Measurements from ENCODE around the gene SCAMP1.
A peak's percentile ranks its signal among the peaks of the same experiment; 100 is the strongest.
"Not testable (repeated sequence)": the region's sequence is repeated elsewhere in the genome, so short reads cannot be mapped to it uniquely, and the experiment has no call there.

The SCAMP1 gene

DNA sequence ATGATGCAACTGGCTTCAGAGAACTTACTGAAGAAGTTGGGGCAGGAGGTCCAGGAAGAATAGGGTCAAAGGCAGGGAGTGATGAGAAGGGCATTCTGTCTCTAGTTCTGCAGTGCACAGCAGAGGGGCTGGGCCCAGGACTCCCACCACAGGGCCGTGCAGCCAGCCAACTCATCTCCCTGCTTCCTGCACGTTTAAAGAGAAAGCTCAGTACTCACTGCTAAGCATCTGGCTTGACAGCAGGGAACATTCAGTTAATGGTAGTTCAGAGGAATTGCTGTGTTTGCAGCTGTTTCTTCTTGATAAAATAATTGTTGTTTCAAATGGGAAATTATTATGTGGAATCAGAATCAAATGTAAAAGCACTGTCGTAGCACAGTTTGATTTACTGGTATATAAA is 25.6 kb upstream of the SCAMP1 start:
- Histone ChIP-seq H3K9me3 (ENCODE audit: control insufficient read depth in 2 of 2, low read length in 2 of 2) (peaks cover 0 to 4% of the 10 kb centered on the region in 2 donors), H3K36me3 (ENCODE audit: control insufficient read depth in 2 of 2, insufficient read depth in 2 of 2, low read length in 2 of 2) (no peaks in the 10 kb centered on the region), H3K9ac (ENCODE audit: low read depth in 1 of 2, low read length in 2 of 2) (no peak overlapping the region), H3K4me3 (ENCODE audit: low read length in 2 of 2) (no peak overlapping the region), H3K27ac (ENCODE audit: low read depth in 2 of 2, low read length in 2 of 2) (no peak overlapping the region), H3K27me3 (ENCODE audit: control insufficient read depth in 2 of 2, insufficient read depth in 2 of 2, low read length in 2 of 2) (no peaks in the 10 kb centered on the region), H3K4me1 (ENCODE audit: control insufficient read depth in 2 of 2, insufficient read depth in 2 of 2, low read length in 2 of 2) (no peaks in the 10 kb centered on the region)

DNA sequence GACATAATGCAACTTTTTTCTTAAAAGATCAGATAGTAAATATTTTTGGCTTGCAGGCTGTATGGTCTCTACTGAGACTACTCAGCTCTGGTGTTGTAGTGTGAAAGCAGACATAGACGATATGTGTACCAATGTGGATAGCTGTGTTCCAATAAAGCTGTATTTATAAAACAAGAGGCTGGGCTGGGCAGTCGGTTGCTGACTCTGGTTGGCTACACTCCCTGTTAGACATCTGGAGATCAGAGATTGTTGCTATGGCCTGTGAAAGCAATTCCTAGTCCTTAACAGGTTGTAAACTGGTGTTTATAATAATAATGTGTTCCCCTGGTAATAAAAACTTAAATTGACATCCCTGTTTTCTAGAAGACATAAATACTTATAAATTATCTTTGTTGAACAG is 24.4 kb upstream of the SCAMP1 start:
- no peaks in the 10 kb centered on the region for H3K4me1 ChIP-seq (ENCODE audit: control insufficient read depth in 2 of 2, insufficient read depth in 2 of 2, low read length in 2 of 2)
- no peaks in the 10 kb centered on the region for H3K36me3 ChIP-seq (ENCODE audit: control insufficient read depth in 2 of 2, insufficient read depth in 2 of 2, low read length in 2 of 2)
- H3K9me3 ChIP-seq (ENCODE audit: control insufficient read depth in 2 of 2, low read length in 2 of 2): peaks cover 0 to 4% of the 10 kb centered on the region in 2 donors
- no peak overlapping the region for H3K4me3 ChIP-seq (ENCODE audit: low read length in 2 of 2)
- no peak overlapping the region for H3K27ac ChIP-seq (ENCODE audit: low read depth in 2 of 2, low read length in 2 of 2)
- no peak overlapping the region for H3K9ac ChIP-seq (ENCODE audit: low read depth in 1 of 2, low read length in 2 of 2)
- no peaks in the 10 kb centered on the region for H3K27me3 ChIP-seq (ENCODE audit: control insufficient read depth in 2 of 2, insufficient read depth in 2 of 2, low read length in 2 of 2)

DNA sequence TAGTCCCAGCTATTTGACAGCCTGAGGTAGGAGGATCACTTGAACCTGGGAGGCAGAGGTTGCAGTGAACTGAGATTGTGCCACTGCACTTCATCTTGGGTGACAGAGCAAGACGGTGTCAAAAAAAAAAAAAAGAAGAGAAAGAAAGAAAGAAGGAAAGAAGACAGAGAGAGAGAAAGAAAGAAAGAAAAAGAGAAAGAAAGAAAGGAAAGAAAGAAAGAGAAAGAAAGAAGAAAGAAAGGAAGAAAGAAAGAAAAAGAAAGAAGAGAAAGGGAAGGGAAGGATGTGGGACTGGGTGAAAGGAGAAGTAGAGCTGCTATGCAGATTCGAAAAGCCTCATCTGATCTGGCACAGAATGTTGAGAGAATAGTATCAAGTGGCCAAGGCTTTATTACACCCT is 23.7 kb upstream of the SCAMP1 start:
- no peak overlapping the region for H3K4me3 ChIP-seq (ENCODE audit: low read length in 2 of 2)
- peaks cover 0 to 4% of the 10 kb centered on the region in 2 donors for H3K9me3 ChIP-seq (ENCODE audit: control insufficient read depth in 2 of 2, low read length in 2 of 2)
- H3K4me1 ChIP-seq (ENCODE audit: control insufficient read depth in 2 of 2, insufficient read depth in 2 of 2, low read length in 2 of 2): no peaks in the 10 kb centered on the region
- no peaks in the 10 kb centered on the region for H3K36me3 ChIP-seq (ENCODE audit: control insufficient read depth in 2 of 2, insufficient read depth in 2 of 2, low read length in 2 of 2)
- no peaks in the 10 kb centered on the region for H3K27me3 ChIP-seq (ENCODE audit: control insufficient read depth in 2 of 2, insufficient read depth in 2 of 2, low read length in 2 of 2)
- H3K9ac ChIP-seq (ENCODE audit: low read depth in 1 of 2, low read length in 2 of 2): no peak overlapping the region
- H3K27ac ChIP-seq (ENCODE audit: low read depth in 2 of 2, low read length in 2 of 2): no peak overlapping the region

DNA sequence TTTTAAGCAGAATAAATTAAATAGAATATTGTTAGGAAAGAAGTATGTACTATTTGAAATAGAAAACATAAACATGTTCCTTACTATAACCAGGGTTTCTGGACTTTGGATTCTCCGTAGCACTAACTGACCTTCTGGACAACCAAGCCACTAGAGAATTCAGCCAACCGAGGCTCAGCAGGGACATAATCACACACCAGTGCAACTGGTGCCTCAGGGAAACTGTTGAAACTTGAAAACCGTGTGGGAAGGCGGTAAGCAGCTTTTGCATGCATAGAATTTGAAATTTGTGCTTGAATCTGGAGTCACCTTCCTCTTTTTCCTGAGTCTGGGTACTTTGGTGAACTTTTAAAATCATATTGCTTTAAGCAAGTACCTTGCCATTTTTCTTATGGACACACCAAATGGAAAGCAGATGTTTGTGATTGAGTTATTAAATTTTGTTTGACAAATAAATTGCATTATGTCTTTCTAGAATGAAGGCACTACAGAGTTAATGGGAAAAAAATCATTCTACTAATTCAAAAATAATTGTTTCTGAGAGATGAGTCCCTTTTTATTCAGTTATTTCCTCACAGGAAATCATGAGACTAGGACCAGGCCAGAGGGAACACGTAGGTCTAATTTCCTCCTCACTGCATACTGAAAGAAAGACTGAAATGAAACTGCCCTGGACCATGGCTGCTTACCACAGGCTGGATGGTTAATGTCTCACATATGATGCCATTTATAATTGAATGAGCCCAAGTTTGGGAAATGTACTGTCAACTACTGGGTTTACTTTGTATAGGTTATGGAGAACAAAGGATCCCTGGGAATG is 20.6 kb upstream of the SCAMP1 start:
- Histone ChIP-seq H3K4me3 (ENCODE audit: low read length in 2 of 2) (no peak overlapping the region), H3K9ac (ENCODE audit: low read depth in 1 of 2, low read length in 2 of 2) (no peak overlapping the region), H3K27me3 (ENCODE audit: control insufficient read depth in 2 of 2, insufficient read depth in 2 of 2, low read length in 2 of 2) (no peaks in the 10 kb centered on the region), H3K4me1 (ENCODE audit: control insufficient read depth in 2 of 2, insufficient read depth in 2 of 2, low read length in 2 of 2) (no peaks in the 10 kb centered on the region), H3K9me3 (ENCODE audit: control insufficient read depth in 2 of 2, low read length in 2 of 2) (peaks cover 0 to 4% of the 10 kb centered on the region in 2 donors), H3K36me3 (ENCODE audit: control insufficient read depth in 2 of 2, insufficient read depth in 2 of 2, low read length in 2 of 2) (no peaks in the 10 kb centered on the region), H3K27ac (ENCODE audit: low read depth in 2 of 2, low read length in 2 of 2) (no peak overlapping the region)

DNA sequence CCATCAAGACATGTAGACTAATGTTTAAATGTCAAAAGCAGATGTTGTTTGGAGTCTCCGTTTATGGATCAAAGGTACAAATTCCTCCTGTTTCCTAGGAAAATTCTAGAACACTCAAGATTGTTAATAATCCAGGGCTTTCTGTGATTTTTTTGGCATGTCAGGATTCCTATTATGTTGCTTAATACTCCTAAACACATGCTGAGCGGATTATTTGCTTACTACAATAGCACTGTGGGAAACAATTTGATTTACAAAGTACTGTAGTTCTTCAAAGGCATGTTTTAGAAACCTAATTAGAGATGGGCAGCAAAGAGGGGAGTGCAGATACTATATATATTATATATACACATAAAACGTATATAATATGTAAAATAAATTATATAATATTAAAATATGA is 19.0 kb upstream of the SCAMP1 start:
- no peaks in the 10 kb centered on the region for H3K27me3 ChIP-seq (ENCODE audit: control insufficient read depth in 2 of 2, insufficient read depth in 2 of 2, low read length in 2 of 2)
- peaks cover 0 to 4% of the 10 kb centered on the region in 2 donors for H3K9me3 ChIP-seq (ENCODE audit: control insufficient read depth in 2 of 2, low read length in 2 of 2)
- no peak overlapping the region for H3K9ac ChIP-seq (ENCODE audit: low read depth in 1 of 2, low read length in 2 of 2)
- H3K36me3 ChIP-seq (ENCODE audit: control insufficient read depth in 2 of 2, insufficient read depth in 2 of 2, low read length in 2 of 2): no peaks in the 10 kb centered on the region
- no peaks in the 10 kb centered on the region for H3K4me1 ChIP-seq (ENCODE audit: control insufficient read depth in 2 of 2, insufficient read depth in 2 of 2, low read length in 2 of 2)
- no peak overlapping the region for H3K4me3 ChIP-seq (ENCODE audit: low read length in 2 of 2)
- no peak overlapping the region for H3K27ac ChIP-seq (ENCODE audit: low read depth in 2 of 2, low read length in 2 of 2)

DNA sequence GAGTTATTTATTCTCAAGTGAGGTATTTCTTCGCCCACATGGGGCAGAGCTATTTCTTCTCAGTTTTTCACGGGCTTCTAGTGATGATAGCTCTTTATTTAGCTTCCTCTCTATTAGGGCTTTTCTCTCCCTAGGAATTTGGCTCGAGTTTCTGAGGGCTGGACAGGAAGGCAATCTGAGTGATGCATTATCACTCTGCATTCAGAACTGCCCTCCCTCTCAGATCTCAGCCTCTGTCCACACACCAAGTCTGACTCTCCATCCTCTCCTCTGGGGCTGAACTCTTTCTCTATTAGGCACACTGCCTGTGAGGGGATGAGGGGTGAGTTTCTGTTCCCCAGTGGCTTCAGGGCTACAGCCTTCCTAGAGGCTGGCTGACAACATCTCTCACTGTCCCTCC is 14.9 kb upstream of the SCAMP1 start:
- Histone ChIP-seq H3K36me3 (ENCODE audit: control insufficient read depth in 2 of 2, insufficient read depth in 2 of 2, low read length in 2 of 2) (no peaks in the 10 kb centered on the region), H3K9me3 (ENCODE audit: control insufficient read depth in 2 of 2, low read length in 2 of 2) (no peaks in the 10 kb centered on the region), H3K27me3 (ENCODE audit: control insufficient read depth in 2 of 2, insufficient read depth in 2 of 2, low read length in 2 of 2) (no peaks in the 10 kb centered on the region), H3K27ac (ENCODE audit: low read depth in 2 of 2, low read length in 2 of 2) (no peak overlapping the region), H3K4me3 (ENCODE audit: low read length in 2 of 2) (no peak overlapping the region), H3K9ac (ENCODE audit: low read depth in 1 of 2, low read length in 2 of 2) (no peak overlapping the region), H3K4me1 (ENCODE audit: control insufficient read depth in 2 of 2, insufficient read depth in 2 of 2, low read length in 2 of 2) (no peaks in the 10 kb centered on the region)

- H3K4me3 ChIP-seq (ENCODE audit: low read length in 2 of 2): no peak overlapping the region
- no peaks in the 10 kb centered on the region for H3K27me3 ChIP-seq (ENCODE audit: control insufficient read depth in 2 of 2, insufficient read depth in 2 of 2, low read length in 2 of 2)
- H3K27ac ChIP-seq (ENCODE audit: low read depth in 2 of 2, low read length in 2 of 2): no peak overlapping the region
- H3K9ac ChIP-seq (ENCODE audit: low read depth in 1 of 2, low read length in 2 of 2): no peak overlapping the region
- no peaks in the 10 kb centered on the region for H3K4me1 ChIP-seq (ENCODE audit: control insufficient read depth in 2 of 2, insufficient read depth in 2 of 2, low read length in 2 of 2)
- H3K9me3 ChIP-seq (ENCODE audit: control insufficient read depth in 2 of 2, low read length in 2 of 2): no peaks in the 10 kb centered on the region
- H3K36me3 ChIP-seq (ENCODE audit: control insufficient read depth in 2 of 2, insufficient read depth in 2 of 2, low read length in 2 of 2): peaks cover 3 to 5% of the 10 kb centered on the region in 2 donors
Observed at GRCh38 chr5:78353520-78353919, 6.9 kb upstream of the SCAMP1 start.

DNA sequence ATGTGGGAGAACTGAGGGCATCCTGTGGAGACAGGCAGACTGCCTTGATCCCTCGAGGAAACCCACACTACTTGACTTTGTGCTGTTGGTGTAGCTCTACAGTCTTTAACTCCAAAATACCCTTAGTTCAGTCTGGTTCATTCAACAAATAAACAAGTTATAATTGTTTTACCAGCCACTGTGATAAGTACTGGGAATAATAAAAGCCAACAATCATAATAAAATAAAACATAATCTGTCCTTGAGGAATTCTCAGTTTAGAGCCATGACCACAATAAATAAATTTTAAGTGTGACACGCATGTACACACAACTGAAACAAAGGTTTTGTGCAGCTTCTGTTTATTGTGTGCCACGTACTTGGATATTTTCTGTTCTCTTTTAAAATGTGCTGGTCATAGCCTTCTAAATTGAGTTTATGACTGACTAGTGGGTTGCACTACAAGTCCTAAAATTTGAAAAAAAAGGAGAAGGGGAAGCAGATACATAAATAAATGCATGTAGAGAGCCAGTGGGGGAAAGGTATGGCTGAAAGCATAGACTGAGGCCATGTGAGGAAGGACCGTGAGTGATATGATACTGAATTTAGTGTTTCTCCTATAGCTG is 6.2 kb upstream of the SCAMP1 start:
- Histone ChIP-seq H3K4me3 (ENCODE audit: low read length in 2 of 2) (no peak overlapping the region), H3K27ac (ENCODE audit: low read depth in 2 of 2, low read length in 2 of 2) (no peak overlapping the region), H3K9me3 (ENCODE audit: control insufficient read depth in 2 of 2, low read length in 2 of 2) (no peaks in the 10 kb centered on the region), H3K9ac (ENCODE audit: low read depth in 1 of 2, low read length in 2 of 2) (no peak overlapping the region), H3K4me1 (ENCODE audit: control insufficient read depth in 2 of 2, insufficient read depth in 2 of 2, low read length in 2 of 2) (peaks cover 4% of the 10 kb centered on the region in 2 donors), H3K27me3 (ENCODE audit: control insufficient read depth in 2 of 2, insufficient read depth in 2 of 2, low read length in 2 of 2) (no peaks in the 10 kb centered on the region), H3K36me3 (ENCODE audit: control insufficient read depth in 2 of 2, insufficient read depth in 2 of 2, low read length in 2 of 2) (peaks cover 3 to 5% of the 10 kb centered on the region in 2 donors)

DNA sequence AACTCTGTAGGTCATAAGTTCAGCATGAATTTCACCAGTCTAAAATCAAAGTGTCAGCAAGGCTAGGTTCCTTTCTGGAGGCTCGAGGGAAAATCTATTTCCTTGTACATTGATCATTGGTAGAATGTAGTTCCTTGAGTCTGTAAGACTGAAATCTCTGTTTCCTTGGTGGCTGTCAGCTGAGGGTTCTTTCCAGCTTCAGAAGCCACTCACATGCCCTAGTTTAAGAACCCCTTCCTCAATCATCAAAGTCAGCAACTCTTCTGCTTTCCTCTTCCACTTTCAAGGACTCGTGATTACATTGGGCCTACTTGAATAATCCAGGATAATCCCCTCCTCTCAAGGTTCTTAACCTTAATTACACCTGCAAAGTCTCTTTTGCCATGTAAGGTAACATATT is 4.9 kb upstream of the SCAMP1 start:
- Histone ChIP-seq H3K9ac (ENCODE audit: low read depth in 1 of 2, low read length in 2 of 2) (no peak overlapping the region), H3K9me3 (ENCODE audit: control insufficient read depth in 2 of 2, low read length in 2 of 2) (no peaks in the 10 kb centered on the region), H3K4me1 (ENCODE audit: control insufficient read depth in 2 of 2, insufficient read depth in 2 of 2, low read length in 2 of 2) (peaks cover 5 to 6% of the 10 kb centered on the region in 2 donors), H3K36me3 (ENCODE audit: control insufficient read depth in 2 of 2, insufficient read depth in 2 of 2, low read length in 2 of 2) (peaks cover 3 to 5% of the 10 kb centered on the region in 2 donors), H3K4me3 (ENCODE audit: low read length in 2 of 2) (no peak overlapping the region), H3K27ac (ENCODE audit: low read depth in 2 of 2, low read length in 2 of 2) (no peak overlapping the region), H3K27me3 (ENCODE audit: control insufficient read depth in 2 of 2, insufficient read depth in 2 of 2, low read length in 2 of 2) (no peaks in the 10 kb centered on the region)

- Histone ChIP-seq H3K9ac (ENCODE audit: low read depth in 1 of 2, low read length in 2 of 2) (peak overlapping the region; percentile 84 to 97), H3K27ac (ENCODE audit: low read depth in 2 of 2, low read length in 2 of 2) (peak overlapping the region; percentile 77 to 90), H3K4me1 (ENCODE audit: control insufficient read depth in 2 of 2, insufficient read depth in 2 of 2, low read length in 2 of 2) (peaks cover 10 to 11% of the 10 kb centered on the region in 2 donors), H3K4me3 (ENCODE audit: low read length in 2 of 2) (peak overlapping the region; percentile 86 to 93)
- H3K27me3 ChIP-seq (ENCODE audit: control insufficient read depth in 2 of 2, insufficient read depth in 2 of 2, low read length in 2 of 2); H3K9me3 ChIP-seq (ENCODE audit: control insufficient read depth in 2 of 2, low read length in 2 of 2); H3K36me3 ChIP-seq (ENCODE audit: control insufficient read depth in 2 of 2, insufficient read depth in 2 of 2, low read length in 2 of 2): not testable (repeated sequence)
Observed at GRCh38 chr5:78359455-78359830, 974 bp upstream of the SCAMP1 start.

All from mucosa of rectum (tissue), 2 donors.